ENCODE data around the gene SPATA31C1.

DNA sequence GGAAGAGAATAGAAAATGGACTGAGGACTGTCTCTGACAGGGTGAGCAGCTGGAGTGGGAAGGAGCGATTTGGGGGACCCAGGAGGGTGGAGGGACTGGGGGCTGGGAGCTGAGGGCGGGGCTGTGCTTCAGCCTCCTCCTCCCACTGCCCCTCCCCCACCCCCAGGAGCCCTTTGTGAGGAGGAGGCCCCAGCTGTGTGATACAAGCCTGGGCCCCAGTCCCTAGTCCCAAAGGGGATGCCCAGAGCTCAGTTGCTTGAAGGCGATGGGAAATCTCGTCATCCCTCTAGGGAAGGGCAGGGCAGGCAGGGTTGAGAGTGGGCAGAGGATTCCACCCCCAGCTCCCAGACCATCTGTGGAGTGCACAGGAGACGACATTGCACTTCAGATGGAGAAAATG, 35.1 kb upstream of the SPATA31C1 start, which contains the start of gene SPATA31E1:
- TF ChIP-seq POLR2A (IDR thresholded peaks at IDR 0.05; ENCODE audit: low read length) (no peak), GATA1 (IDR thresholded peaks at IDR 0.05; ENCODE audit: low read depth, low read length) (no peak)

Measured in erythroblast (primary cell).